NCI-H1436 (cell line): Measurements from ENCODE around the gene CIB4.

Source experiments
- DNase-seq: peaks from one replicate; lab custom pipeline; 2025; lab: John Stamatoyannopoulos, UW

Gene CIB4

DNA sequence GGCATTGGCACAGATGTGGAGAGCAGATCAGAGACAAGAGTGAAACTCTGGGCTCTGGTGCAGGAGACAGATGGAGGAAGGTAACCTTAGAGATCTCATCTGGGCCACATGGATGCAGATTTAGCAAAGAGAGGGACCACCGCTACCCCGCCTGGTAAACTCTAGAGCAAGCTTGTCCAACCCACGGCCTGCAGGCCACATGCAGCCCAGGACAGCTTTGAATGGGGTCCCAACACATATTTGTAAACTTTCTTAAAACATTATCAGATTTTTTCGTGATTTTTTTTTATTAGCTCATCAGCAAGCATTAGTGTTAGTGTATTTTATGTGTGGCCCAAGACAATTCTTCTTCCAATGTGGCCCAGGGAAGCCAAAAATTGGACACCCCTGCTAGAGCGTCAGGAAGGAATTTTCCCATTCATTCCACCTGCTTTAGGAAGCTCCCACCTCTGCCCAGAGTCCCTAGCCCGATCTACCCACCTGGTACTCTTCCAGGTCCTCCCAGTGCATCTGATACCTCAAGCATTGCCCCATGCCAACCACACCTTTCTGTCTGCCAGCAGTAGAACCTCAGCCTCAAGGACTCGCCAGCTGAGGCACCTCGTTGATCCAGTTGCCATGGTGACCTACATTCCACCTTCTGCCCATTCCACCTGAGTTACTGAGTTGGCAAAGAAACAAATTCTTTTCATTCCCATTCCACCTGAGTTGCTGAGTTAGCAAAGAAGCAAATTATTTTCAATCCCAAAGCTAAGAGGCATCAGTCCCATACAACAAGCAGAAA, at the start of gene CIB4:
Gene CIB4 (minus strand): TSS at position 586 of the 784 bp plus-strand sequence. CDS start 52 bp downstream, at position 534.
- DNase-seq = no peak

DNA sequence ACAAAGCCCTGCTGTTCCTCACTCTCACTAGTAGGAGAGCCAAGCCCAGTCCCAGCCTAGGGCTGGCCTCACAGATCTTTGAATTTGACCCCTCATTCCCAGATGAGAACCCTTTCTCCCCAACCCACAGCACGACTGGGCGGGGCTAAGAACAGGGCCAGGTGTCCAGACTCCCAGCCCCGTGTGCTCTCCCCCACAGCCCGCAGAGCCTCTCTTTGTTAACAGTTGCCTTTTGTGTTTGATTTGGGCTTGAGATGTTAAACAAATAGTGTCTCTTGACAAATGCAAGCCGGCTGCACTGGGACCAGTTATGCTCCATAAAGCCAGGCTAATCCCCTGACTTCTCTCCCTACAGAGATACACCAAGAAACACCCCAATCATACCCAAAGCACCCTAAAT, 46.6 kb upstream of the CIB4 start:
- DNase-seq = peak; percentile 25

DNA sequence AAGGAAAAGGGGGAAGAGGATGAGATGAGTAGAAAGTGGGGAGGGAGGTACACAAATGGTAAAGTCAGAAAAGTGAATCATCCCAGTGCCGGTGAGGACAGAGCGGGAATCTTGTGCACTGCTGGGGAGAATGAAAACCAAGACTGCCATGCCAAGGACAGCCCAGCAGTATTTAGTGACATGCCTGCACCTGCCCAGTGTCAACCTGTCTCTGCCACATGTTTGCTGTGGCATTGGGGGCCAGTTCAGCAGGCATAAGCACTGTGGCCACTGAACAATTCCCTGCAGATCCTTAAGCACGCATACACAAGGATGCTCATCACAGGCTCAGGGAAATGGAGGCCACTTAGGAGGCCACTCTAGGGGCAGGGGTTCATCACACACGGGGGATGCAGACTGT, 46.2 kb upstream of the CIB4 start:
- peak; percentile 5 for DNase-seq

DNA sequence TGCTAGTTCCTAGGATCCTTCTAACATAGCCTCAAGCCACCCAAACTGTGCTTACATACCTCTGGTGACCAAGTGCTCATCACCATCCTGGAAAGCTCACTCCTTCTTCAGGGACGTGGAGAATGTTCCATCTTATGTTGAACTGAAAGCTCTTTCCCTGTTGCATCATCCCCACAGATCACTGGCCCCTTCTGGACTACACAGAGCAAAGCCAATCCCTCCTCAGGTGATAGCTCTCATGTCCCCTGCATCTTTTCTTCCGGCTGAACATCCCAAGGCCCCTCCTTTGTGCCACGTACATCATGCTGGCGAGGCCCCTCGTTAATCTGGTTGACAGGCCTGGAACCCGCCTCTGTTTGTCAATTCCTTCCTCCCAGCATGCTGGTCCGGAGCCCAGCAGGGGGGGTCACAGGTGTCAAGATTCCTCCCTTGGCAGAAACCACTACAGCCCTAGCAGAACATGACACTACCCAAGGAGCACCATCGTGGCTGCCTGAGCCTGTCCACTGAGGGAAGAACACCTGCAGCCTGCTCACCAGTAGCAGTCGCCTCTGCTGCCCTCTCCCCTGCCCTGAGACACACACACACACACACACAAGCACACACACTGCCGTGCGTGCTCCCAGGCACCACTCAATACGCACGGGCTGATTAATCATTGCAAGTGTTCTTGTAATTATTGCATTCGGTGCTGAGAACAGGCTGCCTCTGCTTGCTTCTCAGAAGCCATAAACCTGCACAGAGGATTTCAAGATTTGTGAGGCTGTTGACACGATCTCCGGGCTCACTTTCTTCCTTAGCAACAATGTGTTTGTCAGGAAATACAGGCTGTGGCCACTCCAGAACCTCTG, 45.0 kb upstream of the CIB4 start:
- peak; percentile 48 for DNase-seq

DNA sequence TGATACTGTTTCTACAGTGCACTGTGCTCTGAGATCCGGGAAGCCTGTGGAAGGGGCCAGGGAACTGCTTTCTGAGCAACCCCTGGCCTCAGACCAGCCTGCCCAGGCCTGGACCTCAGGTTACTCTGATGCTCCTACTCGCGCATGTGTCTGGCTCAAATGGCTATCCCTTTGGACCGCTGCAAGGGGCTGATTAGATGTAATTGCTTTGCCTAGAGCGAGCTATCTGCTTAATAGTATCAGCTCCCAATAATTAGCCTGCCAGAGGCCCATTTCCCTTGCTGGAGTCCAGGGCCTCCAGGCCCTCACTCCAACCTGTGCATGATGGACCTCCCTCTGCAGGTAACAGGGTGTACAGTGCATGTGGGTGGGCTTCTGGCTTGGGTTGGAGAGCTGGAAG, 44.2 kb upstream of the CIB4 start:
- DNase-seq = no peak

DNA sequence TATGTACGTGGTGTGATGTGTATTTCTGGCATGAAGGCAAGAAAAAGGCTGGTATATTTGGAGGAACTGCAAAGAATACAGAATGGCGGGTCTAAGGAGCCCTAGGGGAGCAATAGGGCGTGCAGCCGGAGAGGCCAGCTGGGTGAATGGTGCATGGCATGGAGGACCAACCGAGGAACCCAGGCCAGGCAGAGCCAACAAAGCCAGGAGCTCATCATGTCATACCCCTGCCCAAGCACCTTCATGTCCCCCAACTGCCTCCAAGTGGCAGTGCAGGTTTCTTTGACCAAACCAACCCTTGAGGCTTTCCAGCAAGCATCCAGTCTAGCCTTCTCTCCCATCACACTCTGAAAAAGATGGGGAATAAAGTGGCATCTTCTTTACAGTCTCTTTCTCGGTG, 42.4 kb upstream of the CIB4 start:
- no peak for DNase-seq

DNA sequence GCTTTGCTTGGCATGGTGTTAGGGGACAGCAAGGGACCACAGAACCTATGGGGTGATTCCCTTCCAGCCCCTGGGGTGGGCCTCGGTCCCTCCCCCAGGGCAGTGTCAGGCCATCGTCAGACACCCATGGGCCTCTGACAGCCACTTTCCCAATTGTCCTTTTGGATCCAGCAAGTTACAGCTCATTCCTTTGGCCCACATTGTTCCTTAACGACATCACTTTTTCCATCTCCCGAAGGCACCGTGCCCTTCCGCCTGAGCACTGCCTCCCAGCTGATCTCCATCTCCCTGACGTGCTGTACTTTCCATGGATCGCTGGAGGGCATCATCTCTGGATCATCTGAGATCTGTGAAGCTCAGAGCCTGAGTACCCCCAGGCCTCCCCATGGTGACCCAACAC, 41.0 kb upstream of the CIB4 start:
- DNase-seq = no peak

DNA sequence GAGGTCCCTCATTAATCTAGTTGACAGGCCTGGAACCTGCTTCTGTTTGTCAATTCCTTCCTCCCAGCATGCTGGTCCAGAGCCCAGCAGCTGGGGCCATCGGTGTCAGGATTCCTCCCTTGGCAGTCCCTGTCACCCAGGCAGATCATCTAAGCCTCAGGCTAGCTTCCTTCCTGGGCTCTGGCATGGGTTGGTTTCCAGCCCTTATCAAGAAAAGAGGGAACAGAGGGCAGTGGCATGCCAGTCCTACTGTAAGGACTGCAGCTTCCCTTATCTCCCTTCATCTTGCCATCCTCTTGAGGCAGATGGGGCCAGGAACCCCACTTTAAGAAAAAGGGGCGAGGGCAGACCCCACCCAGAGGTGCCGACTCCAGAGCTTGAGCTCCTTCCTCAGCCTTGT, 40.5 kb upstream of the CIB4 start:
- no peak for DNase-seq

DNA sequence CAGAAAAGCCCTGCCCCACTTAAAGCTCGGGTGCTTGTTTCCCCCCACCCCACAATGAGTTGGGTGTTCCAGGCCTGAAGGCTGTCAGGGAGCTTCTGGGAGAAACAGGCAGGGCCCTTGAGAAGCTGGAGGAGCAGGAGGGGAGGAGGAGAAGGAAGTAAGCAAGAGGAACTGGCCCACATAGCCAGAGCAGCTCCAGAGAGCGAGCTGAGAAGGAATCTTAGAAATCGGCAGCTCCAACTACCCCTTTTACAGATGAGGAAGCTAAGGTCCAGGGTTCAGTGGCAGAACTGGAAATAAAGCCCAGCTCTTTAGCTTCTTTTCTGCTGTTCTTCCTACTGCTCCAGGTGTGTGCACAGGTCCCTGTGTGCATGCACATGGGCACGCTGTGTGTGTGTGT, 38.7 kb upstream of the CIB4 start:
- DNase-seq = no peak

DNA sequence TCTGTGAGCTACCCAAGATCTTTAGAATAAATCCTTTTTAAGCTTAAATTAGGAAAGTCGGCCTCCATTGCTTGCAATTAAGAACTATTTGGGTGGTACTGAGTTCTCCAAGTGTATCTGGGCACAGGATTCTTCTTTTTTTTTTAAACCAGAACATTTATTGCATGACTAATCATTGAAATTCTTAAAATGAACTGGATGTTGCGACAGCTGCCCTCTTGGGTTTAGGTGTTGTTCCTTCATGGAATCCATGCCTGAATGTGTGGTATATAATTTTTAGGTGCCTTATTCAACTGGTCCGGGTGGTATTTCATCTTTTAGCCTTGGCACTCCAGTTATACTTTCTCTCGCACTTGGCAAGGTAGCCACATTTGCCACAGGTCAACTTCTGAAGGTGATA, 36.9 kb upstream of the CIB4 start:
- no peak for DNase-seq

DNA sequence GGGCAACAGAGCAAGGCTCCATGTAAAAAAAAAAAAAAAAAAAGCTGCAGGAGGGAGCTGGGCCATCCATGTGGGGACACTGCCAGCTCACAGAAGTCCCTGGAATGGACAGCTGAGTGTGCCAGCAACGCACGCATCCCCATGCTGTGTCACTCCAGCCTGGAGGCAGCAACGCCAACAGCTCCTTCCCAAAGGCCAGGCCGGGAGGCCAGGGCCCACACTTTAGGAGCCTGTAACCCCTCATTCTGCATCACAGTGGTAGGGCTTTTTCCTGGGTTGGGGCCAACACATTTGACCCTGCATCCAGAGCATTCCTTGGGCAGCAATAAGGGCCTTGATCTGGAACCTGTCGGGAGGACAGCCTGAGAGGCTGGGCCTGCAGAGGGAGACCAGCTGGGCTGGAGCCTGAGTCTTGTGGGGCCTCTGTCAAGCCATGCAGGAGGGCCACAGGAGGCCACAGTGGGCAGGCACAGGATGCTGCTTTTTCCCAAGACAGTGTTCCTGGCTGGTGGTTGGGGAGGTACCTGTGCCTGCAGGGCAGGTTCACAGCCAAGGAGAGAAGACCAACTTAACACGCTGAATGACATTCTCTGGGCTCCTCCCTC, 34.6 kb upstream of the CIB4 start:
- no peak for DNase-seq

DNA sequence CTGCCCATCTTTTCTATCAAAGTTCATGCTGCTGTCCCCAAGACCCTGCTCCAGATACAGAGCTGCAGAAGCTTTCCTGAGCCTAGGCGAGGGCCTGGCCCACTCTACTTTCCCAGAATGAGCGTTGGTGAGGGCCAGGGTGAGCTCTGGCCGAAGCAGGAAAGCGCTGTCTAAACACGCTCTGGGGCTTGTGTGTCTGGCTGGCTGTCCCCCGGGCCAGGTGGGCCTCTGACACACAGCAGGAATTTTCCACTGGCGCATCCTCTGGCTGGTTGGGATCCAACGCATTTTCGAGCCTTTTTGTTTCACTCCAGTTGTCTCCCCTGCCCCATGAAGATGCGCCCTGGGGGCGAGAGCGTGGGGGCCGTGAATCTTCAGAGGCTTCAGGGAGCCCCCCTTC, 33.6 kb upstream of the CIB4 start:
- no peak for DNase-seq

DNA sequence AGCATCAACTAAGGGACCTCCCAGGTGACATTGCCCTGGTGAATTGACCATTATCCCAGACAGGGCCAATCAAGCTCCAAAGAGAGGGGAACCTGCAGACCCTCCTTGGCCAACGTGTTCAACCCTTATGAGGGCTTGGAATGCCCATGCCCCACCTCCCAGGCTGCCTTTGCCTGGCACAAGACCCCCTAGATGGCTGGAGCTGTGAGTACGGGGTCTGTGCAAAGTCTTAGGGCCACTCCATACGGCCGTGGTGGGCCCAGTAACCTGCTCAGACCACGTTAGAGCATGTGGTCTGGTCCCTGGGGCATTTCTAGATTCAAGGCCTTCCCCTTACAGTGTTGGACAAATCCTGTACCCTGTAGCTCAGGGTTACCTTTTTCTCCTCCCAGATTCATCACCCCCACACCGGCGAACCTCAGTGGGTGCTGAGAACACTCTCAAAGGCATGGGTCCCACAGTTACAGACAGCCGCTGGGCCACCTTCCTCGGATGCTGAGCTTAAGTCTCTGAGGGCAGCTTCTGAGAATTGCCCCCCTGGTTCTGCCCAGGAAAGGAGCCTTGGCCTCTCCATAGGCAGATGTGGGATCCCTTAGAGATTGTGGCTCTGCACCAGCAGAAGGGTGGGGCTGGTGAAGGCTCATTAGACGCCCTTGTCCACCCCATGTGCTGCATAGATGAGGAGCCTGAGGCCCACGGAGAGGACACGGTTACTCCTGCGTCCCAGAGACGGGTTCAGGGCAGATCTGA, 33.0 kb upstream of the CIB4 start:
- DNase-seq = no peak

DNA sequence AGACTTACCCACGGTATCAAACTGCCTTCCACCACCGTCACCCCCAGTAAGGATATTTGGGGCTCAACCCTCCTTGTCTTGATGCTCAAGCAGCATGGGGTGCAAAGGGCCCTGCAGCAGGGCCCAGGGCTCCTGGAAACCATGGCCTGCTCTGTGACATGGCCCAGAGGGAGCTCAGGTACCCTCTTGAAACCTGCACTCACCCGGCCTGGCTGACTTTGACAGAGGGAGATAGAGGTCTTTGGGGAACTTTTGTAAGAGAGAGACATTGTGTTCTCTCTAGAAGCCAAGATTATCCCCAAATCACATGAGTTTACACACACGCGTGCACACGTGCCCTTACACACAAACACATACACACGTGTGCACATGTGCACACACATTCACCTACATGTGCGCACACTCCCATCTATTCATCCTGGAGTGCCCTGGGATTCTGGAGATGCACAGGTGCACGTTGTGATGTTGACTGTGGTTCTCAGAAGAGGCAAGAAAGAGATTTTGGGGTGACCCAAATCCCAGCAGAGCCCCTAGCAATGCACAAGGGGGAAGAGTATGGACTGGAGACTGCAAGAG, 31.7 kb upstream of the CIB4 start:
- no peak for DNase-seq

DNA sequence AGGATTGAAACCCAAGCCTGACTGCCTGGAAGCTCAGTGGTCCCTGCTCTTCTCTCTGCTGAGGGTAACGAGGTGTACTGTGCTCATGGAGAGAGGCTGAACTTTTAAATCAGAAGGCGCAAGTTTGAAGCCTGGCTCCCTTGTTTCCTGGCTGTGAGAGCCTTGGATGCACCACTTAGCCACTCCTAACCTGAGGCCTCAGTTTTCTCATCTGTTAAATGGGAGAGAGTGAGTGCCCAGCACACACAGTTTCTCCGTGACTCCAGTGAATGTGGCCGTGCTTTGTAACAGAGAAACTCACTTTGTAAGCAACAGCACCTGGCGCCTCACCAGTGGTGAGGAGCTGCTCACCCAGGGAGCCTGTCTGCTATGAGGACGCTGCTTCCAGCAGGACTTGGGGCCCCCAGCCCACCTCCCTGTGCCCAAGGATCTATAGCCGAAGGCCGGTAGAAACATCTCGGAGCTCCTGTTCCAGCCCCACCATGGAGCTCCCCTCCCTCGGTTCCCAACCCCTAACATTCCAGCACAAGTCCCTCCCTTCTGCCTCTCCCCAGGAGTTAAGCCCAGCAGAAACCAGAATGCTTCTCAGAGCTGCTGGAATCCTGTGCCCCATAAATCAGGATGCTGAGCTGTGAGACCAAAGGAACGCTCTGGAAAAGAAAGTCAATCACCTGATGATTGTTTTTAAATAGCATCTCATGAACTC, 31.1 kb upstream of the CIB4 start:
- DNase-seq = no peak

DNA sequence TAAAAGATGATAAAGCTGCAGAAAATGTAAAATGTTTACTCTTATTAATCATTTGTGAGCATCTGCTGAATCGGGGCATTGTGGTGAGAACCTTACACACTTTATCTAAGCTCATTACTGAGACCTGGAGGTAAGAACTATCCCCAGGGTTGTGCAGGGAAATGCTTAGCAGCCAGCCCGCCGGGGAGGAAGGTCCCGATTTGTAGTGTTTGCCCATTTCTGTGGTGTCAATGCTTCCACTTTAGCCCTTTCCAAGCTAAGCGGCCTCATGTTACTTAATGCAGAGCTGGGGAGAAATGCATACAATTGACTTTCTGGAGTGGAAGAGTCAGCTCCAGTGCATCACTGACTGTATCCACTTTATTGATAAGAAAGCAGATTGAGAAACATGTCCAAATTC, 30.5 kb upstream of the CIB4 start:
- no peak for DNase-seq

DNA sequence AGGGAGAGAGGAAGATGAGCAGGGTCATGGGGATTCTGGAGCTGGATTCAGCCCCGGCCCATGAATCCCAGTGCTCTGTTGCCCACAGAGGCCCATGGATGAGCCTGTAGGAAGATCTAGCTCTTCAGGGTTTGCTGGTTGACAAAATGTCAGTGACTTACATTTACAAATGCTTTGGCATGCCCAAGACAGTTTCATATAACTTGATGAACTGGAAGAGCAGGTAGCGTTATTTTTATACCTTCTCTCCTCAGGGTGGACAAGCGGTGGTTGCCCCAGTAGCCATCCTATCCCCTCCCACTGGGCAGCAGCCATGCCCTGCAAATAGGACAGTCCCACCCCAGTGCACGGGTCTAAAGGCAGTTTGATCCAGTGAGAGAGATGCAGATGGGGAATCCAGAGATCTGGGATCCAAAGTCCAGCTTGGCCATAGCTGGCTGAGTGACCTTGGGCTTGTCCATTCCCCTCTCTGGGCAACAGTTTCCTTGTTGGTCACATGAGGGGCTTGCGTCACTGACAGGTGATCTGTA, 29.8 kb upstream of the CIB4 start:
- no peak for DNase-seq

DNA sequence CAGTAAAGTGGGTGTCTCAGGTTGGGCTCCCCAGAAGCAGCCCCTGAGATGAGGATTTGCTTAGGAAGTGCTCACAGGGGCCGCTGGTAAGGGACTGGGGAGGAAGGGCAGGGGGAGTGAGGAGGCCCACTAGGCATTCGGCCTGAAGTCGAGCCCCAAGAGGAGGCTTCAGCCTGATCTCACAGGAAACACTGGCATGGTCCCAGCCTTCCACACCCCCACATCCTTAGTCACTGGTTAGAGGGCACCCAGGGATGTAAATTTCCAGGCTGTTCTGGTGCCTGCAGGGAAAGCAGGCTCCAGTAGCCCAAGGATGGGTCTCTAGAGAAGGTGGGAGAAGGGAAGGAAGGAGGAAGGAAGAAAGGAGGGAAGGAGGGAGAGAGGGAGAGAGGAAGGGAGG, 29.0 kb upstream of the CIB4 start:
- no peak for DNase-seq

DNA sequence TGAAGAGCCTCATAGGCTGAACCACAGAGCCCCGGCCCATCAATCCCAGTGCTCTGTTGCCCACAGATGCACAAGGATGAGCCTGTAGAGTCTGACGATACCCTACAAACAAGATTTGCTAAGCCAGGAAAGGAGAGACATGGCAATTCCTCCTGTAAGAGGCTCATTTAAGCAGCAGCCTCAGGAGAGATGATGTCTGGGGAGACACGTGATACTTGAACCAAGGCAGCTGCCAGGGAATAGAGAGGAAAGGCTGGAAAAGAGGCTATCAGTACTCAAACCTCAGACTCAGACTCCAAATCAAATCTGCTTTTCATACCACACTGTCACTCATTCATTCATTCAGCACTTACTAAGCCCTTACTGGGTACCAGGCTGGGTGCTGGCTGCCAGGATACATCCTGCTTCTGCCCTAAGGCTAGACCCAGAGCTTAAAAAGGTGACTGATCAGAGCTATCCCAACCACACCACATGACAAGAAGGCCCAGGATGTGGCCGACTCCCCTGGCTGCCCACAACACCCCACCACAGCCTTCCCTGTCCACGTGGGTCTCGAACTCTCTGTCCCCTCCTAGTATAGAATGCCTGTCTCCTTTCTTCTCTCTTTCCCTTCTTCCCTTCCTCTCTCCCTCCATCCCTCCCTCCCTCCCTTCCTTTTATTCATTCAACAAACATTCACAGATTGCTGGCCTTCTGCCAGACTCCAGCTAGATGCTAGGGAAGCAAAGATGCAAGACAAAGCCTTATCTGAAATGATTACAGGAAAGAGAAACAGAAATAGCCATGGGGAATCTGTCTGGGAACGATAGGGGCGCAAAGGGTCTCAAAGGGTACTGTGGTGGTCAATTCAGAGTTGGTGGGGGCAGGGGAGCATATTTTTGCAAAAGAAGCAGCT, 27.9 kb upstream of the CIB4 start:
- DNase-seq = no peak

DNA sequence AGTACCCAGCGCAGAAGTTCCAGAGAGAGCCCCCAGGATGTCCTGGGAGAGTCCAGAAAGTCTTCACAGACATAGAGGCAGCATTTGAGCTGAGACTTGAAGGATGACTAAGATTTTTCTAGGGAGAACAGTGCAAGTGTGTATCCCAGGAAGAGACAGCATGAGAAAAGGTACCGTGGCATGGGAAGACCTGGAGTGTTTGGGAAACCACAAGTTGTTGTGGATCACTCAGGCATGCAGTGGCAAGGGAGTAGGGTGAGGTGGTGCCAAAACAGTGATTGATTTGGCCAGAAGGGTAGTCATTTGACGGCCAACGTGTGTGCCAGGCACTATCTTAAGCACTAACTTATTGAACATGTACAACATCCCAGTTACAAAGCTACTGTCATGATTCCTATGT, 26.9 kb upstream of the CIB4 start:
- no peak for DNase-seq
